GM18508 (cell line): ENCODE data around the gene HEATR9.

Experiments used
- ATAC-seq: cut with Tn5 transposase; IDR thresholded peaks from one replicate; pipeline ENCODE4 v1.9.1; 2021; ENCODE audit warnings: moderate number of reproducible peaks; ENCODE audit not compliant: insufficient read depth, unreplicated experiment

HEATR9 gene

DNA sequence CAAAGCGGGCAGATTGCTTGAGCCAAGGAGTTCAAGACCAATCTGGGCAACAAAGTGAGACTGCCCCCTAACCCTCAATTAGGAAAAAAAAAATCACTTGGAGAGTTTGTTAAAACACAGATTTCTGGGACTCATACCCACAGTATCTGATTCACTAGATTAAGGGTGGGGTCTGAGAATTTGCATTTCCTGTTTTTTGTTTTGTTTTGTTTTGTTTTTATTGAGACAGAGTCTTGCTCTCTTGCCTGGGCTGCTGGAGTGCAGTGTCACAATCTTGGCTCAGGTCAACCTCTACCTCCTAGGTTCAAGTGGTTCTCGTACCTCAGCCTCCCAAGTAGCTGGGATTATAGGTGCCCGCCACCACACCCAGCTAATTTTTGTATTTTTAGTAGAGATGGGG, 1.1 kb downstream of the HEATR9 start:
- no peak for ATAC-seq

DNA sequence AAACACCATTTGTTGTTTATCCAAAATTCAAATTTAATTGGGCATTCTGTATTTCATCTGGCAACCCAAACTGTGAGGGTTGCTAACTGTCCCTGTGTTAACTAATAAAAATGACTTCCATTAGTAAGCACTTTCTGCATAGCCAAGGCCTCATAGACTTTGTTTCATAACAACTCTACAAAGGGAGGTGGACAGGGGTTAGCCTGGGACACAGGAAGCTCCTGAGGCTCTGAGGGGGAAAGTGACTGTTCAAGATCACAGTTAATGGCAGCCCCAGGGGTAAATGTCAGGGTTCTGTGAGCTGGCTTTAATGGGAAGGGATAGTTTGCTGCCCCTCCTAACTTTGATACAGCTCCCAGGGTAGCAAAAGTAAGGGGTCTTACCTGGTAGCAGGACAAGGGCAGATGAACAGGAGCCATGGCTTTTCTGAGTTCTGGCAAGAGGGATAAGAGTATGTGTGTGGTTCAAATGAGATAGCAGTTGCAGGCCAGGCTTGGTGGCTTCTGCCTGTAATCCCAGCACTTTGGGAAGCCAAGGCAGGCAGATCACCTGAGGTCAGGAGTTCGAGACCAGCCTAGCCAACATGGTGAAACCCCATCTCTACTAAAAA, 2.2 kb downstream of the HEATR9 start:
- ATAC-seq = no peak

GRCh38 chr17:35865412-35866340, 3.0 kb downstream of the HEATR9 start:
- no peak for ATAC-seq

DNA sequence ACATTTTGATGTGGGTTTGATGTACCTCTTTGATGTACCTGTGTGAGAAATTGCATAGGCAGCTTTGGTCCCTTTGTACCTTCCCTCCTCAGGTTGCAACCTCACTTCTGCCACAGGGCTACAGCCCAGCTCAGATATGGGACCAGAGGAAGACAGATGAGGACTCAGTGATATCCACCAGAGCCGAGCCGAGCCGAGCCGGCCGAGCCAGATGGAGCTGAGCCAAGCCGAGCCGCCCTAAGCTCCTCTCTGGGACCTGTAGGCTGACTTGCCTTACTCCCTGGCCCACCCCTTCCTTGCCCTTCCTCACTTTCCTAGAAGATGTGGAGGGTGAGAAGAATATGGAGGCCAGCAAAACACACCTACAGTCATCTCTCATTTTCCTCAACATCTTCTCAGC, 3.8 kb downstream of the HEATR9 start:
- ATAC-seq = no peak

GRCh38 chr17:35856603-35857002, 12.1 kb downstream of the HEATR9 start:
- no peak for ATAC-seq

DNA sequence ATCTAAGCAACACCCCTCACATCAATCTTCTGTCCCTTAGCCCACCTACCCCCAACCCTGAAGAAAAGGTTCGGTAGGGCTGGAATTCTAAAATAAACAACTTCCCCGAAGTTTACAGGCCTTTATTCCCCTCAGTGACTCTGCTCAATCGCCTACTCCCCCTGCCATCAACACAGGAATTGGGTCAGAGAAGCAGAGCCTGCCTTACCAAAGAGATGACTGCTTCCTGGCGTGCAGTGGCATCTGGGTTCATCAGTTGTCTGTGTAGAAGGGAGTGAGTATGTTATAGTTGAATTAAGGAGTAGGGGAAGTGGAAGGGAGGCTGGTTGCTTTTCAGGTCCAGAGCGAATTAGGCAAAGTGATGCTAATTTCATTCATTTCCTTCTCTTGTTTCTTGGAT, 12.7 kb downstream of the HEATR9 start:
- ATAC-seq = no peak

GRCh38 chr17:35849469-35850348, 19.0 kb downstream of the HEATR9 start:
- ATAC-seq = no peak

DNA sequence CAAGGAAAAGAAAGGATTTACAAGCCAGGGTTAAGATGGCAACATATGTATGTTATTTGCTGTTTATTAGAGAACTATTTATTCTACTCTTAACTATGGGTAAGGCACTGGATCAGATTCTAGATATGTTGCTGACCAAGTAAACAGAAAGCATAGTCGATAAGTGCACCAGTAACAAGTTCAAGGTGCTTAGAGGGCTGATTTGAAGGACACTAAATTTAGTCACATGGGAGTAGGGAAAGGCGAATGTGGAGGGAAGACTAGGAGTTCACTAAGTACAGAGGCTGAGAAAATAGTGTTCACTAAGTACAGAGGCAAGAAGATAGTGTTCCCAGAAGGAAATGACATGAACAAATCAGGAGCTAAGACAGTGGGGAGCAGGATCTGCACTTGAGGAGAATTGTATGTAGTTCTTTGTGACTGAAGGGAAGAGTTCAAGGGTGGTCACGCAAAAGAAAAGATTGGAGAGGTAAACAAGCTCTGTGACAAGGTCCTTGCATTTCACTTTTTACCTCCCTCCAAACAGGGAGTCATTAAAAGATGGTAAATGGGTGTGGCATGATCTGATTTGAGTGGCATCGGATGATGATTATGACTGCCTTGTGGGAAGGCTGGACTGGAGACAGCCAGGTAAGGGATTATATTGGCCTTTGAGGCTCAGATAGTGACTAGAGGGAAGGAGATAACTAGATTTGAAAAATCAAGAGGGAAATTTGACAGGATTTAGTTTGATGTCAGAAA, 20.9 kb downstream of the HEATR9 start:
- no peak for ATAC-seq

GRCh38 chr17:35847006-35847405, 21.7 kb downstream of the HEATR9 start:
- no peak for ATAC-seq

DNA sequence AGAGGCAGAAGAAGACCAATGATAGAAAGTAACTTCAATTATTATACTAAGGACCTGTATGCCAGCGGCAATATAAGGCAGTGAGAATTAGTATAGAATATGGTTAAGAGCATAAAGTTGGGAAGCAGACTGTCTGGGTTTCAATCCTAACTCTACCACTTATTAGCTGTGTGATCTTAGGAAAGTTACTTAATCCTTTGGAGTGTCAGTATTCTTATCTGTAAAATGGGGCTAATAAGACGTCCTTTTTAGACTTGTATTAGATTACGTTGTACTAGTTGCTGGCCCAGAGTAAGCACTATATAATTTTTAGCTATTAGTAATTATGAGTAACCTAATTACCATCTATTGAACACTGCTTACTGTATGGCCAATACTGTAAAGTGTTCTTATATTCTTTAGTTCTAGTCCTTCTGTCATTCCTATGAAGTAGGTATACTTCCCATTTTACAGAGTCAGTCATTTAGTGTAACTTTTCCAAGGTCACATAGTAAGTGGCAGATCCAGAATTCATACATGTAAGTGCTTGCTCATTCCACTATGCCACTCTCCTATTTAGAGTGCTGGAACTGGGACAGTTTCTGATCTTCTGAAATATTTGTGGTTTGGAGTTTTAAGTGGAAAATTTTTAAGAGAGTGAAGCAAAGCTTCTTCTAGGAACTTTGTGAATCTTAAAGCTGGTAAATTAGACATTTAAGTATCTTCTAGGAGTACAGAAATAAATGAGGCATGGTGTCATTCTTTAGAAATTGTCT, 22.5 kb downstream of the HEATR9 start:
- ATAC-seq = no peak

DNA sequence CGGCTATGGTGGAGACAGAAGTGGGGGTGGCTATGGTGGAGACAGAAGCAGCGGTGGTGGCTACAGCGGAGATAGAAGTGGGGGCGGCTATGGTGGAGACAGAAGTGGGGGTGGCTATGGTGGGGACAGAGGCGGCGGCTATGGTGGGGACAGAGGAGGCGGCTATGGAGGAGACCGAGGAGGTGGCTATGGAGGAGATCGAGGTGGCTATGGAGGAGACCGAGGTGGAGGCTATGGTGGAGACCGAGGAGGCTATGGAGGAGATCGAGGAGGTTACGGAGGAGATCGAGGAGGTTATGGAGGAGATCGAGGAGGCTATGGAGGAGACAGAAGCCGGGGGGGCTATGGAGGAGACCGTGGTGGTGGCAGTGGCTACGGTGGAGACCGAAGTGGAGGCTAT, 24.1 kb downstream of the HEATR9 start:
- ATAC-seq = no peak

- ATAC-seq = no peak
These were observed 25.0 kb downstream of the HEATR9 start for GRCh38 chr17:35843698-35844097.

- ATAC-seq = no peak
These were observed 26.5 kb downstream of the HEATR9 start for GRCh38 chr17:35842239-35842638.

GRCh38 chr17:35841505-35841904, 27.2 kb downstream of the HEATR9 start:
- no peak for ATAC-seq

- no peak for ATAC-seq
These were observed 27.6 kb downstream of the HEATR9 start for GRCh38 chr17:35841101-35841500.

- ATAC-seq = no peak
These were observed 43.5 kb downstream of the HEATR9 start for GRCh38 chr17:35825206-35825605.

DNA sequence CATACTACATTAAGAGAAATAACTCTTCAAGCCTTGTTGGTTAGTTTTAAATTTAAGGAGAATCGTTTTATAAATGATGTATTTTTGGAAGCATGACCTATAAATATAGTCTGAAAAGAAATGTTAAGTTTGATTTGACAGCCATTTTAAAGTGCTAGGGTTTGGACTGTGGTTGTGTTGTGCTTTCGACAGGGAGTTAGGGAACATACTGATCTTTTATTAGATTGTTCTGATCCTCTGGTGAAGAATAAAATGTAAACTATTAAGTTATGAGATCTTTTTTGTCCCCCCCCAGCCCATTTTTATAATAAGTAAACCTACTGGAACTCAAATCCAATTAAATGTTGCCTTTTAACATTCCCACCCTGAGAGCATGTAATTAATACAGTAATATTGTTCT, 47.4 kb downstream of the HEATR9 start:
- no peak for ATAC-seq

GRCh38 chr17:35819455-35819854, 49.2 kb downstream of the HEATR9 start:
- no peak for ATAC-seq

- no peak for ATAC-seq
These were observed 51.5 kb downstream of the HEATR9 start for GRCh38 chr17:35817196-35817595.
